HG02623 (cell line): ENCODE data around the gene TNFAIP6.
"Not testable (repeated sequence)": the region's sequence is repeated elsewhere in the genome, so short reads cannot be mapped to it uniquely, and the experiment has no call there.

Experiments
- ATAC-seq: cut with Tn5 transposase; IDR thresholded peaks from one replicate; pipeline ENCODE4 v1.9.1; 2021; ENCODE audit warnings: moderate library complexity; ENCODE audit not compliant: unreplicated experiment

TNFAIP6 gene

GRCh38 chr2:151410485-151410834 lies 53.1 kb downstream of the TNFAIP6 start:
- peak; percentile 37 for ATAC-seq

GRCh38 chr2:151417650-151418049 lies 60.3 kb downstream of the TNFAIP6 start:
- no peak for ATAC-seq

GRCh38 chr2:151421681-151422080 lies 64.3 kb downstream of the TNFAIP6 start:
- ATAC-seq: not testable (repeated sequence)

- ATAC-seq: peak; percentile 85
These were observed 65.6 kb downstream of the TNFAIP6 start for GRCh38 chr2:151422917-151423439.

GRCh38 chr2:151423760-151424159 lies 66.4 kb downstream of the TNFAIP6 start:
- ATAC-seq: no peak
